H1 (cell line): Measurements from ENCODE around the gene PPP1R18. TPM values are rescaled to one million over a fixed set of nuclear protein-coding genes. Genes with fewer than 3 reads are reported as not detected.

Experiments used
- BACH1 ChIP-seq: IDR thresholded peaks from 2 replicates; pipeline ENCODE4 v1.6.1; 2012; ENCODE audit warnings: low read length, improper control_type of control experiment
- CHD7 ChIP-seq: fragments of 300-600 bp; sonication (generic); IDR thresholded peaks from 2 replicates; pipeline ENCODE4 v1.7.1; 2012; ENCODE audit warnings: low read length, moderate library complexity, mild to moderate bottlenecking, inconsistent platforms; ENCODE audit not compliant: insufficient replicate concordance
- HDAC2 ChIP-seq, 2 experiments: fragments of 300-600 bp in 1 of 2; sonication (generic) in 1 of 2; IDR thresholded peaks; 2 replicates each; pipeline ENCODE4 v1.6.1; 2011 to 2012; ENCODE audit warnings: low read depth in 2 of 2, low read length in 2 of 2, mild to moderate bottlenecking in 2 of 2, moderate library complexity in 2 of 2, borderline replicate concordance in 1 of 2, inconsistent platforms in 1 of 2
- JUN ChIP-seq: IDR thresholded peaks from 2 replicates; pipeline ENCODE4 v1.6.1; 2011; ENCODE audit warnings: low read depth, mild to moderate bottlenecking, improper control_type of control experiment, low read length
- KDM1A ChIP-seq: fragments of 200-600, 300-600 bp; sonication (generic); IDR thresholded peaks from 2 replicates; pipeline ENCODE4 v1.7.1; 2016; ENCODE audit warnings: mild to moderate bottlenecking, low read length, borderline replicate concordance
- RBBP5 ChIP-seq: IDR thresholded peaks from 2 replicates; pipeline ENCODE4 v1.7.1; 2012; ENCODE audit warnings: low read depth, mild to moderate bottlenecking, inconsistent platforms, low read length, moderate library complexity, borderline replicate concordance
- SAP30 ChIP-seq: fragments of 300-600 bp; sonication (generic); IDR thresholded peaks from 2 replicates; pipeline ENCODE4 v1.7.1; 2012; ENCODE audit warnings: low read length, moderate library complexity, mild to moderate bottlenecking, inconsistent platforms; ENCODE audit not compliant: insufficient read depth, insufficient replicate concordance
- SIX5 ChIP-seq: IDR thresholded peaks from 2 replicates; pipeline ENCODE4 v1.6.1; 2011; ENCODE audit warnings: mild to moderate bottlenecking, low read depth, low read length
- SUZ12 ChIP-seq: fragments of 200-600 bp; sonication (generic); IDR thresholded peaks from 2 replicates; pipeline ENCODE4 v1.6.1; 2012; ENCODE audit warnings: mild to moderate bottlenecking, inconsistent platforms, low read length, moderate library complexity, mixed read lengths
- polyA plus RNA-seq, 7 experiments: library from polyadenylated mRNA; depleted of rRNA in 3 of 7; stranded (reverse) in 5 of 7; unstranded in 2 of 7; fragments of >200 nt in 5 of 7; fragments of 200-250 nt in 2 of 7; gene quantifications; 1 replicate in 5 of 7; 2 replicates in 1 of 7; 4 replicates in 1 of 7; pipeline versions ENCODE4 v1.2.1 to v1.2.3, GENCODE V29; 2011 to 2013; ENCODE audit warnings: missing spikeins in 2 of 7, mixed read lengths in 2 of 7
- total RNA-seq: library from RNA; stranded (reverse); fragmentation: NEBNext Ultra II Directional; extraction: Animal tissue kit (Norgen Biotek cat#: 25700); gene quantifications from 2 replicates; pipeline ENCODE4 v1.2.1, GENCODE V29; 2021

The PPP1R18 gene
- total and polyA plus RNA-seq, 2 of the 8 experiments (the other 6 are each of a cell fraction or from before 2014, with no cell fraction given): 25.1 to 29.1 TPM

GRCh38 chr6:30719791-30720737, 33.6 kb upstream of the PPP1R18 start, which contains the start of gene TUBB (continued):
- TF ChIP-seq CHD7: no peak
- TF ChIP-seq KDM1A: no peak
- TF ChIP-seq SAP30: no peak
- TF ChIP-seq JUN: no peak
- no peak for TF ChIP-seq RBBP5
- TF ChIP-seq SIX5: peak; percentile 57
- TF ChIP-seq BACH1: 0 out of 2 replicates have a peak, but pooled peaks have one; percentile 28
- TF ChIP-seq SUZ12: no peak
- no peak; a peak in 1 of 4 replicates for TF ChIP-seq HDAC2 (IDR thresholded peaks at IDR 0.05; ENCODE audit: borderline replicate concordance in 1 of 2, low read depth in 2 of 2, low read length in 2 of 2)
